Left lung (tissue), 10 donors: ENCODE results near the gene RAB40C. TPM values are rescaled to one million over a fixed set of nuclear protein-coding genes. Genes with fewer than 3 reads are reported as not detected.

Experiments
- ATAC-seq: fragments of 200-7000 bp; cut with Tn5 transposase; one replicate; pipeline ENCODE4 v1.9.1; 2020; ENCODE audit warnings: moderate library complexity
- DNase-seq, 4 donors: peaks; one replicate each; pipeline ENCODE4 v3.0.0-alpha.2; 2013 to 2020
- H3K27ac ChIP-seq, 2 donors: fragments of 200-600 bp; sonication (generic) in 1 of 2; one replicate each; pipeline versions ENCODE4 v1.5.0 to v1.8.0; 2020 to 2021
- H3K27me3 ChIP-seq, 2 donors: fragments of 200-600 bp; sonication (generic) in 1 of 2; one replicate each; pipeline versions ENCODE4 v1.5.0 to v1.8.0; 2020 to 2021
- H3K36me3 ChIP-seq, 2 donors: fragments of 200-600 bp; sonication (generic) in 1 of 2; one replicate each; pipeline versions ENCODE4 v1.5.0 to v1.8.0; 2020 to 2021
- H3K4me1 ChIP-seq, 2 donors: fragments of 200-600 bp; one replicate each; pipeline ENCODE4 v1.8.0; 2021
- H3K4me3 ChIP-seq, 2 donors: fragments of 200-600 bp; sonication (generic) in 1 of 2; one replicate each; pipeline versions ENCODE4 v1.5.0 to v1.8.0; 2020 to 2021; ENCODE audit warnings: mild to moderate bottlenecking in 1 of 2
- H3K9me3 ChIP-seq, 2 donors: fragments of 200-600 bp; sonication (generic) in 1 of 2; one replicate each; pipeline versions ENCODE4 v1.5.0 to v1.8.0; 2020 to 2021
- CTCF ChIP-seq, 2 donors: fragments of 200-600 bp; sonication (generic) in 1 of 2; IDR thresholded peaks; one replicate each; pipeline versions ENCODE4 v1.5.0 to v1.8.0; 2021; ENCODE audit warnings: antibody characterized with exemption in 2 of 2
- intact Hi-C, 2 donors: fragments of 100-400 bp; cut with DNase I; formaldehyde crosslinking; loops; one replicate each; pipeline versions ENCODE4 v1.11.2 to v1.14.2; 2022
- microRNA-seq, 2 donors: library from miRNA; unstranded; fragments of <30 nt; microRNA quantifications; one replicate each; pipeline ENCODE4, GENCODE V29; 2019
- polyA plus RNA-seq, 6 donors: library from polyadenylated mRNA; unstranded; fragments of 120-200 nt; gene quantifications; one replicate each; pipeline ENCODE4 v1.2.1, GENCODE V29; 2013; ENCODE audit not compliant: insufficient read length in 6 of 6
- total RNA-seq, 2 donors: library from RNA; stranded (reverse); fragmentation: NEBNext Ultra II Directional; extraction: Animal tissue kit (Norgen Biotek cat#: 25700); gene quantifications; one replicate each; pipeline ENCODE4 v1.2.1, GENCODE V29; 2021
- donor health status: DM: no; HTN: yes; CAD: no.
- donor health status: DM: no; HTN: no; CAD: no.

The RAB40C gene
- total and polyA plus RNA-seq, 8 donors, result 17.6 to 32.9 (median 25.9) TPM

- intact Hi-C loops, result no loop called here
- no peak for TF ChIP-seq CTCF (IDR thresholded peaks at IDR 0.05)
- Histone ChIP-seq H3K27ac (no peak overlapping the region), H3K4me3 (no peak overlapping the region), H3K27me3 (peaks cover 0 to 33% of the 10 kb centered on the region in 2 donors), H3K4me1 (peaks cover 19 to 43% of the 10 kb centered on the region in 2 donors), H3K36me3 (peaks cover 0 to 36% of the 10 kb centered on the region in 2 donors), H3K9me3 (no peaks in the 10 kb centered on the region)
- ATAC-seq (no peak), DNase-seq (no peak)
Observed at GRCh38 chr16:676565-676902, 86.7 kb downstream of the RAB40C start.

- H3K9me3 ChIP-seq, result no peaks in the 10 kb centered on the region
- peaks cover 0 to 33% of the 10 kb centered on the region in 2 donors for H3K27me3 ChIP-seq
- H3K4me3 ChIP-seq, result no peak overlapping the region
- peaks cover 0 to 36% of the 10 kb centered on the region in 2 donors for H3K36me3 ChIP-seq
- peak; percentile 28 for ATAC-seq
- no peak overlapping the region for H3K27ac ChIP-seq
- peaks cover 23 to 47% of the 10 kb centered on the region in 2 donors for H3K4me1 ChIP-seq
- no peak for TF ChIP-seq CTCF (IDR thresholded peaks at IDR 0.05)
- peak in 2 of 4 donors; percentile 57 to 78 for DNase-seq
- intact Hi-C loops, result no loop called here
Observed at GRCh38 chr16:676913-677312, 87.0 kb downstream of the RAB40C start.

GRCh38 chr16:677316-678190 lies 87.7 kb downstream of the RAB40C start:
- H3K36me3 ChIP-seq, result peaks cover 0 to 36% of the 10 kb centered on the region in 2 donors
- intact Hi-C loops, result no loop called here
- H3K27me3 ChIP-seq, result peaks cover 0 to 33% of the 10 kb centered on the region in 2 donors
- no peak overlapping the region for H3K4me3 ChIP-seq
- no peak for TF ChIP-seq CTCF (IDR thresholded peaks at IDR 0.05)
- DNase-seq (no peak), ATAC-seq (no peak)
- no peaks in the 10 kb centered on the region for H3K9me3 ChIP-seq
- H3K4me1 ChIP-seq, result peaks cover 23 to 53% of the 10 kb centered on the region in 2 donors
- no peak overlapping the region for H3K27ac ChIP-seq

GRCh38 chr16:678209-678857 lies 88.5 kb downstream of the RAB40C start:
- no peak for TF ChIP-seq CTCF (IDR thresholded peaks at IDR 0.05)
- no peak overlapping the region for H3K27ac ChIP-seq
- H3K27me3 ChIP-seq, result peaks cover 0 to 33% of the 10 kb centered on the region in 2 donors
- ATAC-seq (no peak), DNase-seq (no peak)
- no peaks in the 10 kb centered on the region for H3K9me3 ChIP-seq
- H3K4me1 ChIP-seq, result peaks cover 25 to 61% of the 10 kb centered on the region in 2 donors
- intact Hi-C loops, result no loop called here
- H3K4me3 ChIP-seq, result no peak overlapping the region
- peaks cover 0 to 36% of the 10 kb centered on the region in 2 donors for H3K36me3 ChIP-seq

Small RNAs within 50 kb of the gene (microRNA-seq; reads per million reads assigned to microRNA genes)
- gene MIR3176, result 4.8 to 5.7 reads per million in 2 donors

Other genes with a start within 250 kb of the RAB40C start
- 10 to 100 TPM; 21.7 to 22.7 TPM for gene AXIN1, start 237.3 kb upstream of the RAB40C start, total RNA-seq
- 10 to 100 TPM; 14.0 to 23.4 (median 17.5) TPM for gene AXIN1, start 237.3 kb upstream of the RAB40C start, polyA plus RNA-seq
- gene MRPL28, start 219.5 kb upstream of the RAB40C start, total RNA-seq, result 10 to 100 TPM; 45.4 to 48.1 TPM
- 10 to 100 TPM; 39.6 to 59.4 (median 48.5) TPM for gene MRPL28, start 219.5 kb upstream of the RAB40C start, polyA plus RNA-seq
- gene PGAP6, start 208.1 kb upstream of the RAB40C start, total RNA-seq, result 10 to 100 TPM; 76.3 to 88.4 TPM
- gene PGAP6, start 208.1 kb upstream of the RAB40C start, polyA plus RNA-seq, result 10 to 100 TPM; 37.3 to 52.8 (median 41.8) TPM
- gene NME4, start 192.9 kb upstream of the RAB40C start, total RNA-seq, result 10 to 100 TPM; 72.3 to 78.1 TPM
- 100 to 1,000 TPM; 149 to 199 (median 168) TPM for gene NME4, start 192.9 kb upstream of the RAB40C start, polyA plus RNA-seq
- 10 to 100 TPM; 14.4 to 17.1 TPM for gene DECR2, start 188.2 kb upstream of the RAB40C start, total RNA-seq
- 10 to 100 TPM; 10.3 to 25.1 (median 16.7) TPM for gene DECR2, start 188.2 kb upstream of the RAB40C start, polyA plus RNA-seq
- 10 to 100 TPM; 28.1 to 38.0 TPM for gene RAB11FIP3, start 164.4 kb upstream of the RAB40C start, total RNA-seq
- gene RAB11FIP3, start 164.4 kb upstream of the RAB40C start, polyA plus RNA-seq, result 10 to 100 TPM; 48.8 to 64.0 (median 56.7) TPM
- gene CAPN15, start 62.4 kb upstream of the RAB40C start, total RNA-seq, result 10 to 100 TPM; 33.8 to 57.2 TPM
- 10 to 100 TPM; 16.7 to 45.3 (median 26.0) TPM for gene CAPN15, start 62.4 kb upstream of the RAB40C start, polyA plus RNA-seq
- gene PRR35, start 29.7 kb upstream of the RAB40C start, total RNA-seq, result not detected
- under 1 TPM in 1 of 6 donors, not detected in 5; 0.06 TPM for gene PRR35, start 29.7 kb upstream of the RAB40C start, polyA plus RNA-seq
- 1 to 10 TPM in 1 of 2 donors, under 1 TPM in 1; 0.99 to 2.0 TPM for gene NHLRC4, start 23.1 kb upstream of the RAB40C start, total RNA-seq
- 1 to 10 TPM; 2.2 to 3.4 (median 3.1) TPM for gene NHLRC4, start 23.1 kb upstream of the RAB40C start, polyA plus RNA-seq
- gene PIGQ, start 20.1 kb upstream of the RAB40C start, total RNA-seq, result 10 to 100 TPM; 51.0 to 68.5 TPM
- 10 to 100 TPM; 32.9 to 46.2 (median 36.8) TPM for gene PIGQ, start 20.1 kb upstream of the RAB40C start, polyA plus RNA-seq
- gene WFIKKN1, start 40.9 kb downstream of the RAB40C start, total RNA-seq, result 1 to 10 TPM in 1 of 2 donors, under 1 TPM in 1; 0.58 to 1.4 TPM
- gene WFIKKN1, start 40.9 kb downstream of the RAB40C start, polyA plus RNA-seq, result under 1 TPM; 0.11 to 0.85 (median 0.41) TPM
- 10 to 100 TPM; 69.3 to 70.4 TPM for gene METTL26, start 46.2 kb downstream of the RAB40C start, total RNA-seq
- gene METTL26, start 46.2 kb downstream of the RAB40C start, polyA plus RNA-seq, result 10 to 100 TPM; 37.2 to 59.4 (median 49.5) TPM
- 10 to 100 TPM; 41.5 to 42.5 TPM for gene MCRIP2, start 51.8 kb downstream of the RAB40C start, total RNA-seq
- 10 to 100 TPM in 3 of 6 donors, 1 to 10 TPM in 3; 6.8 to 14.5 (median 9.8) TPM for gene MCRIP2, start 51.8 kb downstream of the RAB40C start, polyA plus RNA-seq
- 10 to 100 TPM; 27.3 to 41.3 TPM for gene WDR90, start 59.3 kb downstream of the RAB40C start, total RNA-seq
- gene WDR90, start 59.3 kb downstream of the RAB40C start, polyA plus RNA-seq, result 10 to 100 TPM; 39.1 to 63.0 (median 44.4) TPM
- 10 to 100 TPM; 75.9 to 87.2 TPM for gene RHOT2, start 78.1 kb downstream of the RAB40C start, total RNA-seq
- 100 to 1,000 TPM in 1 of 6 donors, 10 to 100 TPM in 5; 59.8 to 104 (median 69.0) TPM for gene RHOT2, start 78.1 kb downstream of the RAB40C start, polyA plus RNA-seq
- 1 to 10 TPM; 2.3 to 4.3 TPM for gene RHBDL1, start 85.6 kb downstream of the RAB40C start, total RNA-seq
- gene RHBDL1, start 85.6 kb downstream of the RAB40C start, polyA plus RNA-seq, result 1 to 10 TPM in 1 of 6 donors, under 1 TPM in 5; 0.45 to 1.9 (median 0.74) TPM
- gene STUB1, start 90.3 kb downstream of the RAB40C start, total RNA-seq, result 100 to 1,000 TPM in 1 of 2 donors, 10 to 100 TPM in 1; 93.9 to 103 TPM
- 100 to 1,000 TPM in 4 of 6 donors, 10 to 100 TPM in 2; 92.9 to 143 (median 119) TPM for gene STUB1, start 90.3 kb downstream of the RAB40C start, polyA plus RNA-seq
- 10 to 100 TPM; 68.9 to 72.6 TPM for gene JMJD8, start 94.3 kb downstream of the RAB40C start, total RNA-seq
- 10 to 100 TPM; 41.7 to 53.0 (median 43.7) TPM for gene JMJD8, start 94.3 kb downstream of the RAB40C start, polyA plus RNA-seq
- gene WDR24, start 100.3 kb downstream of the RAB40C start, total RNA-seq, result 10 to 100 TPM; 11.7 to 14.2 TPM
- gene WDR24, start 100.3 kb downstream of the RAB40C start, polyA plus RNA-seq, result 10 to 100 TPM in 5 of 6 donors, 1 to 10 TPM in 1; 9.4 to 14.3 (median 11.0) TPM
- gene FBXL16, start 115.7 kb downstream of the RAB40C start, total RNA-seq, result 1 to 10 TPM in 1 of 2 donors, under 1 TPM in 1; 0.50 to 5.7 TPM
- 1 to 10 TPM in 1 of 6 donors, under 1 TPM in 5; 0.48 to 1.1 (median 0.72) TPM for gene FBXL16, start 115.7 kb downstream of the RAB40C start, polyA plus RNA-seq
- gene METRN, start 125.1 kb downstream of the RAB40C start, total RNA-seq, result 10 to 100 TPM; 37.0 to 57.3 TPM
- gene METRN, start 125.1 kb downstream of the RAB40C start, polyA plus RNA-seq, result 10 to 100 TPM in 3 of 6 donors, 1 to 10 TPM in 3; 9.3 to 22.5 (median 11.1) TPM
- gene ANTKMT, start 131.1 kb downstream of the RAB40C start, total RNA-seq, result 10 to 100 TPM; 45.8 to 52.9 TPM
- gene ANTKMT, start 131.1 kb downstream of the RAB40C start, polyA plus RNA-seq, result 10 to 100 TPM in 3 of 6 donors, 1 to 10 TPM in 3; 7.7 to 18.5 (median 11.1) TPM
- gene CCDC78, start 136.4 kb downstream of the RAB40C start, total RNA-seq, result 10 to 100 TPM in 1 of 2 donors, under 1 TPM in 1; 0.96 to 13.7 TPM
- gene CCDC78, start 136.4 kb downstream of the RAB40C start, polyA plus RNA-seq, result 1 to 10 TPM; 1.8 to 8.9 (median 8.6) TPM
- gene HAGHL, start 137.0 kb downstream of the RAB40C start, total RNA-seq, result 1 to 10 TPM; 8.7 to 9.9 TPM
- gene HAGHL, start 137.0 kb downstream of the RAB40C start, polyA plus RNA-seq, result 1 to 10 TPM; 2.4 to 7.7 (median 3.6) TPM
- 10 to 100 TPM; 26.7 to 28.2 TPM for gene CIAO3, start 150.9 kb downstream of the RAB40C start, total RNA-seq
- gene CIAO3, start 150.9 kb downstream of the RAB40C start, polyA plus RNA-seq, result 10 to 100 TPM; 17.2 to 27.2 (median 20.4) TPM
- 100 to 1,000 TPM in 1 of 2 donors, 10 to 100 TPM in 1; 55.5 to 464 TPM for gene MSLN, start 170.7 kb downstream of the RAB40C start, total RNA-seq
- 10 to 100 TPM; 14.5 to 29.0 (median 18.4) TPM for gene MSLN, start 170.7 kb downstream of the RAB40C start, polyA plus RNA-seq
- 10 to 100 TPM; 12.6 to 21.0 TPM for gene RPUSD1, start 198.3 kb downstream of the RAB40C start, total RNA-seq
- 10 to 100 TPM in 4 of 6 donors, 1 to 10 TPM in 2; 8.6 to 13.9 (median 11.4) TPM for gene RPUSD1, start 198.3 kb downstream of the RAB40C start, polyA plus RNA-seq
- 10 to 100 TPM; 18.8 to 35.5 TPM for gene CHTF18, start 198.6 kb downstream of the RAB40C start, total RNA-seq
- gene CHTF18, start 198.6 kb downstream of the RAB40C start, polyA plus RNA-seq, result 10 to 100 TPM; 23.7 to 30.8 (median 24.4) TPM
- gene GNG13, start 210.7 kb downstream of the RAB40C start, total RNA-seq, result not detected
- under 1 TPM in 2 of 6 donors, not detected in 4; 0.17 to 0.27 TPM for gene GNG13, start 210.7 kb downstream of the RAB40C start, polyA plus RNA-seq